ENCODE results near the gene HLA-DMB.

The HLA-DMB gene

GRCh38 chr6:32976334-32977069 is 35.7 kb upstream of the HLA-DMB start:
- ATAC-seq, result no peak
- no peak for TF ChIP-seq BACH2 (CRISPR knock-in tag; IDR thresholded peaks at IDR 0.05; ENCODE audit: borderline replicate concordance)
- TF ChIP-seq PATZ1 (CRISPR knock-in tag; IDR thresholded peaks at IDR 0.05; ENCODE audit: borderline replicate concordance), result no peak
- TF ChIP-seq ZNF70 (CRISPR knock-in tag; IDR thresholded peaks at IDR 0.05), result no peak
- TF ChIP-seq GLIS3 (CRISPR knock-in tag; IDR thresholded peaks at IDR 0.05), result no peak

- TF ChIP-seq PPARA (CRISPR knock-in tag; IDR thresholded peaks at IDR 0.05; ENCODE audit: borderline replicate concordance) (no peak), TSHZ2 (CRISPR knock-in tag; IDR thresholded peaks at IDR 0.05) (no peak), CREB5 (CRISPR knock-in tag; IDR thresholded peaks at IDR 0.05; ENCODE audit: low read depth) (no peak), ISL1 (CRISPR knock-in tag; IDR thresholded peaks at IDR 0.05) (no peak), ZNF70 (CRISPR knock-in tag; IDR thresholded peaks at IDR 0.05) (no peak), POU6F1 (CRISPR knock-in tag; IDR thresholded peaks at IDR 0.05; ENCODE audit: borderline replicate concordance, low read depth) (no peak), ZNF565 (CRISPR knock-in tag; conservative IDR thresholded peaks at IDR 0.05; ENCODE audit: low read depth) (no peak), ARNTL (CRISPR knock-in tag; IDR thresholded peaks at IDR 0.05; ENCODE audit: borderline replicate concordance, low read depth) (no peak)
- no peak for ATAC-seq
Measured at GRCh38 chr6:32975886-32976285, 35.1 kb upstream of the HLA-DMB start.

GRCh38 chr6:32974541-32975308 is 33.9 kb upstream of the HLA-DMB start:
- no peak for TF ChIP-seq SNAI2 (CRISPR knock-in tag; IDR thresholded peaks at IDR 0.05)
- TF ChIP-seq ZFP30 (CRISPR knock-in tag; IDR thresholded peaks at IDR 0.05), result no peak
- TF ChIP-seq TOX (CRISPR knock-in tag; IDR thresholded peaks at IDR 0.05; ENCODE audit: borderline replicate concordance), result no peak
- TF ChIP-seq ZFP3 (CRISPR knock-in tag; IDR thresholded peaks at IDR 0.05), result no peak
- TF ChIP-seq OSR1 (CRISPR knock-in tag; IDR thresholded peaks at IDR 0.05), result no peak
- TF ChIP-seq CSDC2 (CRISPR knock-in tag; IDR thresholded peaks at IDR 0.05), result no peak
- no peak for TF ChIP-seq BACH2 (CRISPR knock-in tag; IDR thresholded peaks at IDR 0.05; ENCODE audit: borderline replicate concordance)
- no peak for TF ChIP-seq PPARA (CRISPR knock-in tag; IDR thresholded peaks at IDR 0.05; ENCODE audit: borderline replicate concordance)
- no peak for TF ChIP-seq ARNTL (CRISPR knock-in tag; IDR thresholded peaks at IDR 0.05; ENCODE audit: borderline replicate concordance, low read depth)
- TF ChIP-seq TSHZ2 (CRISPR knock-in tag; IDR thresholded peaks at IDR 0.05), result no peak
- no peak for TF ChIP-seq ISL1 (CRISPR knock-in tag; IDR thresholded peaks at IDR 0.05)
- TF ChIP-seq ZNF565 (CRISPR knock-in tag; conservative IDR thresholded peaks at IDR 0.05; ENCODE audit: low read depth), result no peak
- no peak for TF ChIP-seq GLIS3 (CRISPR knock-in tag; IDR thresholded peaks at IDR 0.05)
- TF ChIP-seq RARB (CRISPR knock-in tag; IDR thresholded peaks at IDR 0.05), result no peak
- no peak for TF ChIP-seq PATZ1 (CRISPR knock-in tag; IDR thresholded peaks at IDR 0.05; ENCODE audit: borderline replicate concordance)
- TF ChIP-seq ZNF70 (CRISPR knock-in tag; IDR thresholded peaks at IDR 0.05), result no peak
- TF ChIP-seq ZNF8 (CRISPR knock-in tag; IDR thresholded peaks at IDR 0.05), result no peak
- no peak for TF ChIP-seq POU6F1 (CRISPR knock-in tag; IDR thresholded peaks at IDR 0.05; ENCODE audit: borderline replicate concordance, low read depth)
- ATAC-seq, result no peak

All from SK-N-SH treated with all-trans-retinoic acid at 6 μM for 48 hours (cell line).